IMR-90 (cell line): ENCODE data around the gene LAMA2.

Source experiments
- BHLHE40 ChIP-seq: fragments of 150-350 bp; IDR thresholded peaks from 2 replicates; pipeline ENCODE4 v1.6.1; 2016; ENCODE audit warnings: mild to moderate bottlenecking, low read depth, low read length
- CEBPB ChIP-seq: IDR thresholded peaks from 2 replicates; pipeline ENCODE4 v1.6.1; 2012; ENCODE audit warnings: low read depth, low read length, improper control_type of control experiment
- CHD1 ChIP-seq: IDR thresholded peaks from 2 replicates; pipeline ENCODE4 v1.6.1; 2012; ENCODE audit warnings: low read depth, low read length, improper control_type of control experiment
- MAZ ChIP-seq: IDR thresholded peaks from 2 replicates; pipeline ENCODE4 v1.6.1; 2012; ENCODE audit warnings: low read depth, mild to moderate bottlenecking, low read length, improper control_type of control experiment, moderate library complexity, borderline replicate concordance
- MXI1 ChIP-seq: IDR thresholded peaks from 2 replicates; pipeline ENCODE4 v1.6.1; 2012; ENCODE audit warnings: low read depth, mild to moderate bottlenecking, low read length, moderate library complexity, borderline replicate concordance
- POLR2A ChIP-seq: IDR thresholded peaks from 2 replicates; pipeline ENCODE4 v1.6.1; 2012; ENCODE audit warnings: mild to moderate bottlenecking, low read depth, low read length
- RAD21 ChIP-seq: IDR thresholded peaks from 2 replicates; pipeline ENCODE4 v1.6.1; 2012; ENCODE audit warnings: low read length, improper control_type of control experiment
- RFX5 ChIP-seq: IDR thresholded peaks from 2 replicates; pipeline ENCODE4 v1.8.0; 2012; ENCODE audit warnings: low read depth, mild to moderate bottlenecking, low read length, moderate library complexity
- SMC3 ChIP-seq: fragments of 150-350 bp; IDR thresholded peaks from 2 replicates; pipeline ENCODE4 v1.6.1; 2016; ENCODE audit warnings: low read depth, mild to moderate bottlenecking, antibody characterized with exemption, low read length, moderate library complexity
- TF ChIP-seq, protein P1 (sequence below): fragments of 150-350 bp; IDR thresholded peaks from 2 replicates; pipeline ENCODE4 v1.6.1; 2017; ENCODE audit warnings: mild to moderate bottlenecking, antibody characterized with exemption, low read length, low read depth
- TF ChIP-seq, protein P2 (sequence below): conservative IDR thresholded peaks from 2 replicates; pipeline ENCODE4 v1.5.1; 2012; ENCODE audit warnings: mild to moderate bottlenecking, low read depth, low read length, improper control_type of control experiment
- TF ChIP-seq, protein P3 (sequence below): fragments of 150-350 bp; IDR thresholded peaks from 2 replicates; pipeline ENCODE4 v1.6.1; 2016; ENCODE audit warnings: low read depth, mild to moderate bottlenecking, low read length, moderate library complexity, borderline replicate concordance

DNA sequence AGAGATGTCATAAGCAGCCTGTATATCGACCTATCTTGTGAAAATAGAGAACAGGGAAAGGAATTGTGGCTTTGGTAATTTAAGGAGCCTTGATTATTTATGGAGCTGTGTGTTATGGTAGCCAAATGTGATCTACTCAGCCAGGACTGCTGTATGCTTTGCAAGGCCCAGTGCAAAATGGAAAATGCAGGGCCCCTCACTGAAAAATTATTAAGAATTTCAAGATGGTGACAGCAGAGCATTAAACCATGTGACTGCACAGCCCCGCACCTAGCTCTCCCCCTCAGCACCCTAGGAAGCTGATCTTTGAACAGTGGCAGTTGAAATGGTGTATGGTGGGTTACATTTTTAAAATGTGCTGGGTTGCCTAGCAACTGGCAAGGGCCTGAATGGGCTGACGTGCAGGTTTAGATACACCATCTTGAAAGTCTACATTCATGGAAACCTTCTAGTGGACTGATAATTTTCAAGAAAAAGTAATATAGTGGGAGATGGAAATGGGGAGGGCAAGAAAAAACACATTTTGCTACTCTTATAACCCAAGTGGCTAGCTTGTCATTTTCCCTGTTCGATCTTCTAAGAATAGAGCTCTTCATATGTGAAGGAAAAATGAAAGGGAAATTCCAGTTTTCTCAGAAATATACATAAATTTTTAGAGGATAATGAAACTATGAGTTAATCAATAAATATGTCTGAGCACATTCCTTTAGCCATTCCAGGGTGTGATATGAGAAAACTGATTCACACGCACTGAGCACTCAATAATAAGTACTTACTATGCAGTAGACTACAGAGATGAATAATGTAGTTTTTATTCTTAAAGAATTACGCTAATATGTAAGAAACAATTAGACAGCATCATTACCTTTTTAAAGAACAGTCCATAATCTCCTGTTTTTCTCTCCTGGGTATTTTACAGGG lies 619.1 kb downstream of the LAMA2 start:
- TF ChIP-seq, protein P1, sequence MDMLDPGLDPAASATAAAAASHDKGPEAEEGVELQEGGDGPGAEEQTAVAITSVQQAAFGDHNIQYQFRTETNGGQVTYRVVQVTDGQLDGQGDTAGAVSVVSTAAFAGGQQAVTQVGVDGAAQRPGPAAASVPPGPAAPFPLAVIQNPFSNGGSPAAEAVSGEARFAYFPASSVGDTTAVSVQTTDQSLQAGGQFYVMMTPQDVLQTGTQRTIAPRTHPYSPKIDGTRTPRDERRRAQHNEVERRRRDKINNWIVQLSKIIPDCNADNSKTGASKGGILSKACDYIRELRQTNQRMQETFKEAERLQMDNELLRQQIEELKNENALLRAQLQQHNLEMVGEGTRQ = no peak
- TF ChIP-seq, protein P2, sequence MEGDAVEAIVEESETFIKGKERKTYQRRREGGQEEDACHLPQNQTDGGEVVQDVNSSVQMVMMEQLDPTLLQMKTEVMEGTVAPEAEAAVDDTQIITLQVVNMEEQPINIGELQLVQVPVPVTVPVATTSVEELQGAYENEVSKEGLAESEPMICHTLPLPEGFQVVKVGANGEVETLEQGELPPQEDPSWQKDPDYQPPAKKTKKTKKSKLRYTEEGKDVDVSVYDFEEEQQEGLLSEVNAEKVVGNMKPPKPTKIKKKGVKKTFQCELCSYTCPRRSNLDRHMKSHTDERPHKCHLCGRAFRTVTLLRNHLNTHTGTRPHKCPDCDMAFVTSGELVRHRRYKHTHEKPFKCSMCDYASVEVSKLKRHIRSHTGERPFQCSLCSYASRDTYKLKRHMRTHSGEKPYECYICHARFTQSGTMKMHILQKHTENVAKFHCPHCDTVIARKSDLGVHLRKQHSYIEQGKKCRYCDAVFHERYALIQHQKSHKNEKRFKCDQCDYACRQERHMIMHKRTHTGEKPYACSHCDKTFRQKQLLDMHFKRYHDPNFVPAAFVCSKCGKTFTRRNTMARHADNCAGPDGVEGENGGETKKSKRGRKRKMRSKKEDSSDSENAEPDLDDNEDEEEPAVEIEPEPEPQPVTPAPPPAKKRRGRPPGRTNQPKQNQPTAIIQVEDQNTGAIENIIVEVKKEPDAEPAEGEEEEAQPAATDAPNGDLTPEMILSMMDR = no peak
- no peak for TF ChIP-seq RAD21
- no peak for TF ChIP-seq CEBPB
- TF ChIP-seq CHD1 = no peak
- TF ChIP-seq POLR2A = no peak
- TF ChIP-seq SMC3 = no peak
- TF ChIP-seq RFX5 = no peak
- no peak for TF ChIP-seq MXI1
- TF ChIP-seq BHLHE40 = no peak
- no peak for TF ChIP-seq MAZ
- TF ChIP-seq, protein P3, sequence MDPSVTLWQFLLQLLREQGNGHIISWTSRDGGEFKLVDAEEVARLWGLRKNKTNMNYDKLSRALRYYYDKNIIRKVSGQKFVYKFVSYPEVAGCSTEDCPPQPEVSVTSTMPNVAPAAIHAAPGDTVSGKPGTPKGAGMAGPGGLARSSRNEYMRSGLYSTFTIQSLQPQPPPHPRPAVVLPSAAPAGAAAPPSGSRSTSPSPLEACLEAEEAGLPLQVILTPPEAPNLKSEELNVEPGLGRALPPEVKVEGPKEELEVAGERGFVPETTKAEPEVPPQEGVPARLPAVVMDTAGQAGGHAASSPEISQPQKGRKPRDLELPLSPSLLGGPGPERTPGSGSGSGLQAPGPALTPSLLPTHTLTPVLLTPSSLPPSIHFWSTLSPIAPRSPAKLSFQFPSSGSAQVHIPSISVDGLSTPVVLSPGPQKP = no peak
